NCI-H2081 treated with DMSO at 0.1 percent for 48 hours (cell line): Measurements from ENCODE around the gene C1orf210.

Source experiments
- DNase-seq: peaks from one replicate; lab custom pipeline; 2025; lab: John Stamatoyannopoulos, UW

Gene C1orf210

GRCh38 chr1:43274125-43274803, 11.1 kb downstream of the C1orf210 start:
- no peak for DNase-seq

- no peak for DNase-seq
Observed at GRCh38 chr1:43273708-43274107, 11.7 kb downstream of the C1orf210 start.

GRCh38 chr1:43272576-43273571, 12.5 kb downstream of the C1orf210 start:
- DNase-seq: no peak

GRCh38 chr1:43272161-43272560, 13.2 kb downstream of the C1orf210 start:
- DNase-seq: no peak

- no peak for DNase-seq
Observed at GRCh38 chr1:43271186-43272118, 13.9 kb downstream of the C1orf210 start.

- no peak for DNase-seq
Observed at GRCh38 chr1:43270421-43271095, 14.8 kb downstream of the C1orf210 start.

- no peak for DNase-seq
Observed at GRCh38 chr1:43269627-43270375, 15.6 kb downstream of the C1orf210 start, which contains the start of gene TMEM125. Gene TMEM125, plus strand, starts transcription at chr1:43269983. Its CDS starts 2,740 bp downstream, at chr1:43272723.

GRCh38 chr1:43267818-43268425, 17.5 kb downstream of the C1orf210 start:
- DNase-seq: no peak

GRCh38 chr1:43267291-43267805, 18.0 kb downstream of the C1orf210 start:
- DNase-seq: no peak

GRCh38 chr1:43266881-43267280, 18.5 kb downstream of the C1orf210 start:
- DNase-seq: no peak

GRCh38 chr1:43265431-43265830, 19.9 kb downstream of the C1orf210 start:
- no peak for DNase-seq

GRCh38 chr1:43258370-43258769, 27.0 kb downstream of the C1orf210 start:
- no peak for DNase-seq

GRCh38 chr1:43256675-43257570, 28.5 kb downstream of the C1orf210 start:
- no peak for DNase-seq

GRCh38 chr1:43255438-43256210, 29.8 kb downstream of the C1orf210 start:
- DNase-seq: no peak

GRCh38 chr1:43253876-43254275, 31.5 kb downstream of the C1orf210 start:
- no peak for DNase-seq

- DNase-seq: no peak
Observed at GRCh38 chr1:43253173-43253572, 32.2 kb downstream of the C1orf210 start.

GRCh38 chr1:43252225-43252624, 33.2 kb downstream of the C1orf210 start:
- DNase-seq: no peak

- no peak for DNase-seq
Observed at GRCh38 chr1:43251024-43251423, 34.4 kb downstream of the C1orf210 start.
